ENCODE data around the gene RAD21L1.

RAD21L1 gene

GRCh38 chr20:1304710-1305515, 79.1 kb downstream of the RAD21L1 start:
- H3K36me3 ChIP-seq (ENCODE audit: insufficient read depth, insufficient read length, low read length), result peaks cover 4% of the 10 kb centered on the region
- no peak overlapping the region for H3K9ac ChIP-seq (ENCODE audit: insufficient read length, low read depth)
- no peaks in the 10 kb centered on the region for H3K4me1 ChIP-seq (ENCODE audit: insufficient read depth, insufficient read length)
- TF ChIP-seq SUZ12 (IDR thresholded peaks at IDR 0.05; ENCODE audit: extremely low read depth, insufficient read depth, insufficient read length), result no peak
- TF ChIP-seq ZNF274 (IDR thresholded peaks at IDR 0.05; ENCODE audit: low read depth, low read length), result no peak
- no peak for TF ChIP-seq YY1 (IDR thresholded peaks at IDR 0.05; ENCODE audit: insufficient read depth, insufficient read length)
- H3K9me3 ChIP-seq (ENCODE audit: insufficient read depth, low read length), result no peaks in the 10 kb centered on the region
- H3K4me3 ChIP-seq (ENCODE audit: insufficient read length, low read depth), result no peak overlapping the region
- no peaks in the 10 kb centered on the region for H3K27me3 ChIP-seq (ENCODE audit: insufficient read depth, insufficient read length)
- DNase-seq (ENCODE audit: low read depth, low spot score), result no peak

Data from NT2/D1 (cell line).